Parietal lobe (tissue), 1 donor: Measurements from ENCODE around the gene GTF2H2. TPM values are rescaled to one million over a fixed set of nuclear protein-coding genes. Genes with fewer than 3 reads are reported as not detected.

Experiments
- total RNA-seq: library from RNA; depleted of rRNA; stranded (reverse); fragments of >200 nt; gene quantifications from one replicate; pipeline ENCODE4 v1.2.3, GENCODE V29; 2014

GTF2H2 gene
- 54.5 TPM for total RNA-seq

GRCh38 chr5:71067262-71067928 is at the start of gene GTF2H2:
Gene GTF2H2, minus strand, starts transcription at chr5:71067676. Its CDS starts 4,913 bp downstream, at chr5:71062763.

GRCh38 chr5:71025289-71025953 is 42.1 kb downstream of the GTF2H2 start, which contains the start of gene NAIP:
Gene NAIP, minus strand, starts transcription at chr5:71025339. Its CDS starts 12,424 bp downstream, at chr5:71012915.

Other genes with a start within 250 kb of the GTF2H2 start
- 28.8 TPM for gene SERF1A, start 167.0 kb downstream of the GTF2H2 start, total RNA-seq
- 52.3 TPM for gene SMN1, start 142.6 kb downstream of the GTF2H2 start, total RNA-seq
- 80.1 TPM for gene NAIP, start 42.3 kb downstream of the GTF2H2 start, total RNA-seq